GM19240 (cell line): Measurements from ENCODE around the gene WASHC3.
"Not testable (repeated sequence)": the region's sequence is repeated elsewhere in the genome, so short reads cannot be mapped to it uniquely, and the experiment has no call there.

Source experiments
- DNase-seq: peaks from one replicate; pipeline ENCODE4 v3.0.0; 2011; ENCODE audit warnings: low spot score; ENCODE audit not compliant: insufficient read length

Gene WASHC3

GRCh38 chr12:102061560-102062418 is at the start of gene WASHC3:
TSS of gene WASHC3 (minus strand) at chr12:102061991. CDS start at chr12:102061962, 29 bp downstream.
- DNase-seq: peak; percentile 41

DNA sequence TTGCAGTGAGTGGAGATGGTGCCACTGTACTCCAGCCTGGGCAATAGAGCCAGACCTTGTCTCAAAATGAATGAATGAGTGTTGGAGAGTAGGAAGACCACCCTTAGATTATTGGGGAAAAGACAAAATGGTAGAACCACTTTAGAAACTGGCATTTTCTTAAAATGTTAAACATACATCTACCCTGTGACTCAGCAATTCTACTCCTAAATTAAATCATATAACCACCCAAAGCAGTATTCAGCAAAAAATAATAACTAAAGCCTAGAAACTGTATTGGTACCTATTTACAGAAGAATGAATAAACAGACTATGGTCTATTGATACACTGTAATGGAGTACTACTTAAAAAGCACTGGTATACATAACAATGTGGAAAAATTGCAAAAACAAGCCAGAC is 49.0 kb upstream of the WASHC3 start:
- DNase-seq: no peak

- no peak for DNase-seq
These were observed 46.2 kb upstream of the WASHC3 start for GRCh38 chr12:102107970-102108369.

GRCh38 chr12:102106905-102107304 is 45.1 kb upstream of the WASHC3 start:
- no peak for DNase-seq

DNA sequence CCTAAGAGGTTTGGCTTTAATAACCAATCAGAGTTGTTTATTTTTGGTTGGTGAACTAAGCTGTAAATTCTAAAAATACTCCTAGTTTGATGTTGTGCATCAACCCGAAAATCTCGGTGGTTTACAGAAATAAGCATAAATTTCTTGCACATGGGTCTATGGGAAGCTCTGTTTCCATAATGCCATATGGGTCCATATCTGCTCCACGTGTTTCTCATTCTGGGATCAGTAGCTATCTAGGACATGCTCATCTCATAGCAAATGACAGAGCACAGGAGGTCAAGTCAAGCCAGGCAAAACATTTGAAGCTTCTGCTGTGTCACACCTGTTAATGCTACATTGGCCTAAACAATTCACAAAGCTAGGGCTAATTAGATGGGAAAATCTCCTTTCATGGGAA is 35.1 kb upstream of the WASHC3 start:
- DNase-seq: no peak

DNA sequence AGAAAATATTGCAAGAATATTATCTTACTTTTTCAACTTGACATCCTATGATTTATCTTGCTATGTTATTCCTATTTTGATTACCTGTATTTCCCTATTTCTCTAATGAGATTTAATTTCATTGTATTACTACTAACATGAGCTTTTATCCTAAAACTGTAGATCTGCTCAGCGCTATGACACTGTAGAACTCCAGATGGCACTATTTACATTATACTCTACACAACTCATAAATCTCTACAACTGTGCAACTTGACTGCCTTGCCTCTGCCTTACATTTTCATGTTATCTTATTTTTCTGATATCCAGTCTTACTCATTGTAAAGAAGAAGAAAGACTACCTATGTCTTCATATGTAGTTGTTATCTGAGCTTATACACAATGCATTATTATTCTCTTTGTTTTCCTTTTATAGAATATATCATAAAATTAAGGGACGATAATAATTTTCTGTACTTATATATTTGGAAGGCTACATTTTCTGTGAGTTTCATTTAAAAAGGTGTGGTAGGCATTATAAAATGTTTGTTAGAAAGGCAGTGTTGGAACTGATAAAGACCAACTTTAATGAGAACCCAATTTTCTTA is 34.0 kb upstream of the WASHC3 start:
- no peak for DNase-seq

GRCh38 chr12:102093319-102093718 is 31.5 kb upstream of the WASHC3 start:
- no peak for DNase-seq

DNA sequence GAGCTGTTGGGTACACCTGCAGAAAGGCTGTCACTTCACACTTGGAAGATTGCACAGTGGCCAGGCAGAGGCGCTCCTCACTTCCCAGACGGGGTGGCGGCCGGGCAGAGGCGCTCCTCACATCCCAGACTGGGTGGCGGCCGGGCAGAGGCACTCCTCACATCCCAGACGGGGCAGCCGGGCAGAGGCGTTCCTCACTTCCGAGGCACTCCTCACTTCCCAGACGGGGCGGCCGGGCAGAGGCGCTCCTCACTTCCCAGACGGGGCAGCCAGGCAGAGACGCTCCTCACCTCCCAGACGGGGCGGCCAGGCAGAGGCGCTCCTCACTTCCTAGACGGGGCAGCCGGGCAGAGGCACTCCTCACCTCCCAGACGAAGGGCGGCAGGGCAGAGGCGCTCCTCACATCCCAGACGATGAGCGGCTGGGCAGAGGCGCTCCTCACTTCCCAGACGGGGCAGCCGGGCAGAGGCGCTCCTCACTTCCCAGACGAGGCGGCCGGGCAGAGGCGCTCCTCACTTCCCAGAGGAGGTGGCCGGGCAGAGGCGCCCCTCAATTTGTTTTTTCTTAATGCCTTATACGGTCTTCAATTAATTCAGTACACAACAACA is 27.5 kb upstream of the WASHC3 start:
- not testable (repeated sequence) for DNase-seq

DNA sequence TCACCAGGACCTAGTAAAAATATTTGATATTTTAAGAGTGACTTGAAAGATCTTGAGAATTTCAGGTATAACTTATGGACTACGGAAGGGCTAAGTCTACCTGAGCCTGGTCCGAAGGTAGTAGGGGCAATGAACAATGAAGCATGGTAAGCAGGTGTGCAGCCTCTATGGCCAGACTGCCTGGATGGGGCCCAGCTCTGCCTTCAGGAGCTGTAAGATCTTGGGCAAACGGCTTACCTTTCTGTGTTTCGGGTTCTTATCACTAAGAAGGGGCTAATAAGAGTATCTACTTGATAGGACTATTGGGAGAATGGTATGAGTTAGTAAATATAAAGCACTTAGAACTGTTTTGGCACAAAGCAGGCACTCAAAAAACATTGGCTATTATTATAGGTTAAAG is 19.1 kb upstream of the WASHC3 start:
- no peak for DNase-seq

- DNase-seq: not testable (repeated sequence)
These were observed 10.3 kb upstream of the WASHC3 start for GRCh38 chr12:102072092-102072491.

GRCh38 chr12:102069707-102070106 is 7.9 kb upstream of the WASHC3 start:
- DNase-seq: no peak

- no peak for DNase-seq
These were observed 5.9 kb upstream of the WASHC3 start for GRCh38 chr12:102067574-102068258.

DNA sequence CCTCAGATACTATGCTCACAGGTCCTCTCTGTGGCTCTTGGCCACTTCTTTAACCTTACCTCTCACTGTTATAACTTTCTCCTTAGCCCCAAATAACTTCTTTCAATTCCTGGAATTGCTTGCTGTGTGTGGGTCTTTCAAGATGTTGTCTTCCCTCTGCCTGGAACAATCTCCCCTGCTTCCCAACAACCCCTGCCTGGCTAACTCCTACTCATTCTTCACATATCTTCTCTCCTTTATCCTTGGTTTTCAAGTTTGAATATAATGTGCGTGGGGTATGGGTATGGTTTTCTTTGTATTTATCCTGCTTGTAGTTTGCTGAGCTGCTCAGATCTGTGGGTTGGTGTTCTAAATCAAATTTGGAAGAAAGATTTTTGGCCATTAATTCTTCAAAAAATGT is 2.7 kb upstream of the WASHC3 start:
- no peak for DNase-seq

DNA sequence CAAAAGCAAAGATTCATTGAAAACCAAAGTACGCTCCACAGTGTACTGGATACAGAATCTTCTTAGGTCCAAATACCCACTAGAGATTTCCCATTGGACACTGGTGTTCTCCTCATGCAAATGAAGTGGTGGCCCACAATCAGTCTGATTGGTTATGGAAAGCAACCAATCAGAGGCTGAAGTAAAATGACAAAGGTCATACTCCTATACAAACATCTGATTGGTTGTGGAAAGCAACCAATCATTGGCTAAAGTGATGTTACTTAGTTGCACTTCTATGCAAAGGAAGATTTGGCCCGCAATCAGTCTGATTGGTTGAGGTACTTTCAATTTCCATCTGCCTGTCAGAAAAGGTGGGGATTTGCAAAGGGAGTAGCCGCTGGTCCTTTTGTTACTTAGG is 1.3 kb upstream of the WASHC3 start:
- DNase-seq: no peak

GRCh38 chr12:102062419-102062806 is 622 bp upstream of the WASHC3 start:
- DNase-seq: no peak

DNA sequence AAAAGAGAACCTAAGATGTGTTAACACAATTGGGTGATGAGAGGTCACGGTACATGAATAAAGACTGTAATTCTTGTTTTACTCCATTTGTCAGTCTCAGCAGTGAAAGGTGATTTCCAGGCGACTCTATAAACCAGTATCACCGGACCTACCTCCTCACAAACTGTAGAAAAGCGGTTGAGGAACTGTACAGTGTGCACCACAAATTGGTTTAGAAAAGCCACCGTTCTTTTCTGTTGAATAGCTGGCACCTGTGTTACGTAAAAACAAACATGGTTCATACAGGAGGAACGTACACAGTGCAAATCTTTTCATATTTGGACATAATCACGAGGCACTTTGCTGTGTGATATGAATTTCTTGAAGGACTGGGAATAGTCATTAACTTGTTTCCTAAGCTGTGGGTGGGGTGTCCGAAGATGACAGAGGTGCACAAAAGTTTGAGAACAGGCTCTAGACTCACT is 663 bp downstream of the WASHC3 start:
- no peak for DNase-seq

DNA sequence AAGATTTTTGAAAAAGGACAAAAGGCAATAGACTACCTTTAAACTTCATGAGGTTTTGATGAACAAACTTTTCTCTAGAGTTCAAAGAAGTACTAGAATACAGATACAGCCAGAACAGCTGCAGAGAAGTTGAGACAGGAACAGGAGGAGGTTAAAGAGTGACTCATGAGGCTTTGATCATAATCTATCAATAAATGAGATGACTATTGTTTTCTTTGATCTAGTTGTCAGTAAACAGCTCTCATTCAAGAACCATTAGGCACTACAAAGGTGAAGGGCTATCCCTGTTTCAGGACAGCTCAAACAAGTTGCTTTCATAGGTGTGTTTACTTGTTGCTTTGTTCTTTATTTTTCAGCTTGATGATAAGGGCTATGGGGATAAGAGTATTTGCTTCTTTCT is 2.4 kb downstream of the WASHC3 start:
- no peak for DNase-seq

DNA sequence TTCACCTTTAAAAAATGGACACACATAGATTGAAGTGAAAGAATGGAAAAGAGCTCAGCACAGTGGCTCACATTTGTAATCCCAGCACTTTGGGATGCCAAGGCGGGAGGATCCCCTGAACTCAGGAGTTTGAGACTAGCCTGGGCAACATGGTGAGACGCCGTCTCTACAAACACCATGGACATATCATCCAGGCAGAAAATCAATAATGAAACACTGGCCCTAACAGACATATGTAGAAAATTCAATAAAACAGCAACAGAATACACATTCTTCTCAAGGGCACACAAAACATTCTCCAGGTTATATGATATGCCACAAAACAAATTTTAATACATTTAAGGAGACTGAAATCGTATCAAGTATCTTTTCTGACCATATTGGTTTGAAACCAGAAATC is 7.4 kb downstream of the WASHC3 start:
- no peak for DNase-seq

DNA sequence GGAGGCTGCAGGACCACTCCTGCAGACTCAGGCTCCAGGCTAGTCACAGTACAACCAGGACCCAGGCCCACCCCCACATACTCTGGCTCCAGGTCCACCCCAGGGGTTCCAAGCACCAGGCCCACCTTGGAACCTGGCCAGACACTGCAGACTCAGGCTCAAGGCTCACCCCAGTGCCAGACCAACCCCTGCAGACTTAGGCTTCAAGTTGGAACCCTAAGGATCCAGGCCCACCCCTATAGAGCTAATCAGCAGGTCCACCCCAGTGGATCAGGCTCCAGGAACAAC is 8.8 kb downstream of the WASHC3 start:
- DNase-seq: no peak

DNA sequence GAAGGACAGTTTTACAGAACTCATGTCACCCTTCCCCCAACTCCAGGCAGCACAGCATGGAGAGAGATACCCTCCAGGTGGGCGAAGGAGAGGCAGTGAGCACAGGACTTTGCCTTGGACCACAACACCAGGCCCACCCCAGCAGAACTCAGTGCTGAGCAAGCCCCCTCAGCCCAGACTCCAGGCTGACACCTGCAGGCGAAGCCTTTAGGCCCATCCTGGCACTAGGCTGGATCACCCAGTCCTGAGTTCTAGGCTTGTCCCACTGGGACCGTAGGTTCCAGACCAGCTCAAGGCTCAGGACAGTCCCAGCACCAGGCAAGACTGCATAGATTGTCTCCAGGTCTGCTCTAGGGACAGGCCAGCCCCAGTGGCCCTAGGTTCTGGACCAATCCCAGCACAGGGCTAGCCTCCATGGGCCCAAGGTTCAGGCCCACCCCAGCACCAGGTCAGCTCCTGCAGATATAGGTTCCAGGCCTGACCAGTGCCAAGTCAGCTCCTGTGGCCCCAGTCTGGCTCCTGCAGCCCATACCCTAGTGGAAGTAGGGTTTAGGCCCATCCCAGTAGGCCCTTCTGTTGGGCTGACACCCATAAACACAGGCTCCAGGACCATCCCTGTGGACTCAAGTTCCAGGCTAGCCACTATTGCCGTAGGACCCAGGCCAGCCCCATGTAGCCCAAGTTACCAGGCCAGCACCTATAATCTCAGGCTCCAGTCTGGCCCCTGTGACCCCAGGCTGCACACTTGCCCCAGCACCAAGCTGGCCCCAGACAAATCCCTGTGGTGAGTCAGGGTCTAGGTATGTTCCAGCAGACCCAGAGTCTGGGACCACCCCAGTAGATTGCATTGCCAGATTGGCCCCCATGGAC is 9.4 kb downstream of the WASHC3 start:
- no peak for DNase-seq

DNA sequence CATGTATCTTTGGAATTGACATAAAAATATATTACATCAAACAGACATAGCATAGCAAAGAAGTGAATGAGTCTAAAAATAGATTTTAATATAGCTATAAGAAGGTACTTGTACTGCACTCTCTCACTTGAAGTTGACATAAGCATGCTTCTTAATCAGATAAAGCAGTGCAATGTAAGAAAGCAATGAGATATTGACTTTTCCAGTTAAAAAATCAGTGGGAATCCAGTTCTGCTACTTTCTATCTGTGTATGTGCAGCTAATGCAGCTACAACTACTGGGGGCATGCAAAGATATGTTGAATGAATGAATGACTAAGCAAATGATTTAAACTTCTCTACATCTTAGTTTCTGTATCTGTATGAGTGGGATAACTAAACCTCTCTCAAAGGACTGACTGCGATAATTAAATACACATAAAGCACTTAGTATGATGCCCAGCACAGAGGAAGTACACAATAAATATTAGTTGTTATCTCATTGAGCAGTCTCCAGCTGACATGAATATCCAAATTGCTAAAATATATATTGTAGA is 10.3 kb downstream of the WASHC3 start:
- DNase-seq: no peak
